HG03565 (cell line): ENCODE measurements around the gene LIPC.
A peak's percentile ranks its signal among the peaks of the same experiment; 100 is the strongest.

Source experiments
- ATAC-seq: cut with Tn5 transposase; IDR thresholded peaks from one replicate; pipeline ENCODE4 v1.9.1; 2021; ENCODE audit warnings: mild to moderate bottlenecking, moderate library complexity; ENCODE audit not compliant: unreplicated experiment

Gene LIPC

DNA sequence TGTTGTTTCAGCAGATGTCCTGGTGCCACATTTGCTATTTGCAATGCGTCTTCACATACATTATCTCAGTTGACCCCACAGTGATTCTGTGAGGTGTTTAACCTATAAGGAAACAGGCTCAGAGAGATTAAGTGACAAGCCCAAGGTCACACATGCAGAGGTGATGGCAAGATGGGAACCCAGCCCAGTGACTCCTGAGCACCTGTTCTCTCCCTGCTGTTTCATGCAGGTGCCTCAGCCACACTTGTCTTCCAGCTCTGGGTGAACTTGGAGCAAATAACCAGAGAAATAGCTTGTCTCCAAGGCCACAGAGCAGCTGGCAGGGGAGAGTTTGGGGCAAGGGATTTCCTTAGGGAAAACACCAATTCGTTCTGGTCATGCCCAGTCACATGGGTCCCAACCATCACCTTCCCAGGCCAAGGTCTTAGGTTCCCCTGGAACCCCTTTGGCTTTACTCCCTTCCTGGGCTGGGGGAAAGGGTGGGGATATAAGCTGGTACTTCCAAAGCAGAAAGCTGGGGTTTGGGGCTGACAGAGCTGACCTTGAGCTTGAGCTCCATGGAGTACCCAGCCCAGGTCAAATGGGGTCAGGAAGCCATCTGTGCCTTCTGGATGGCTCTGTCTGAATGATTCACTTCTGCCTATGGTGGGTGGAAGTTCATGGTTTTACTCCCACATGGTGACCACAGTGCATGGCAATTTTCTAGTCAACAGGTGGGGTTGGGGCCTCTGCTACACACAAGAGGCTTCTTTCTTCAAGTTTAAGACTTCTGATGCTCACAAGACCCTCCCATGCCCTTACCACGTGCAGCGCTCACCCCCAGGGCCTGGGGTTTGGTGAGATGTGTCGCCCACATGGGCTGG is 22.4 kb downstream of the LIPC start:
- peak; percentile 36 for ATAC-seq

- ATAC-seq: no peak
Measured at GRCh38 chr15:58454950-58455401, 23.2 kb downstream of the LIPC start.

- peak; percentile 64 for ATAC-seq
Measured at GRCh38 chr15:58457466-58457965, 25.7 kb downstream of the LIPC start.

DNA sequence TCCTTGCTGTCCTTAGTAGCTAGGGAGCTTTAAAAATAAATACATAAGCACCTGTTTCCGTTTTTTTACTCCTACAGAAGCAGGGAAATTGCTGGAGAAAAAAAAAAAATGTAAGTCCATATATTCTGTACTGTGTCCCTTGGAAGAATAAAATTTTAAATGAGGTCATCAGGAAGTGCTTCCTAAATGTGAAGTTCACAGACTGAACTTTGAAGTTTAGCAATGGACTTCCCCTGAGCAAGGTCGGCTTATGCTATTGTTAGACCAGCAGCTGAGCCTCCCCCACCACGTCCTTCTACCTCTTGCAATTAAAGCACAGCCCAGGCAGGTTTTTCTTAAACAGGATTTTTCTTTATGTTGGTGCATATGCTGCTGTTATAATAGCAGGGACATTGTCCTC is 26.3 kb downstream of the LIPC start:
- ATAC-seq: no peak

- ATAC-seq: no peak
Measured at GRCh38 chr15:58459045-58459444, 27.3 kb downstream of the LIPC start.

GRCh38 chr15:58459560-58459959 is 27.8 kb downstream of the LIPC start:
- no peak for ATAC-seq

DNA sequence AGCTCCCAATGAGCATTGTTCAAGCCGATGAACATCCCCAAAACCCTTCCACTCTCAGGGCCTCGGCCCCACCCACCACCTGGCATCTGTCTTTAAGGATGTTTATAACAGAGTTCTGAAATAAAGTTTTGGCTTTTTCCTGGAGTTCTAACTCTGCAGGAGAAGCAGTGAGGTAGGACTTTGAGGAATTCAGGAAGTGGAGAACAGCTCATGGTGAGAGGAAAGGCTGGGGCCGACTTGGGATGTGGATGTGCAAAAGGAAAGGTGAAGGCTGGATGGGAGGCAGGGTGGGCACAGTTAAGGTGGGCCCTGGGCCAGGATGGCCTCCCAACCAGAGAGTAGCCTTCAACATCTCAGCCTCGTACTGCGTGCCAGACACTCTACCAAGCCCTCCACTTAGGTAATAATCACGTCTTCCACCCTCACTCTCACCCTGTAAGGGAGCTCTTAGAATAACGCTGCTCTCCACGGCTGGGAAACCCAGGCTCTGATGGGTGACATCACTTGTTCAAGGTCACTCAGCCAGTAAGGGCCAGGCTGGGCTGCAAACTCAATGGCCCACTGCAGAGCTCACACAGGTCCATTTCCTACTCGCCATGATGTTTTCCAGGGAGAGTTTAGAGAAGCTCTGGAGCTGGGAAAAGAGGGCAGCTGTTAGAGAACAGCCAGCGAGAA is 28.5 kb downstream of the LIPC start:
- ATAC-seq: no peak

DNA sequence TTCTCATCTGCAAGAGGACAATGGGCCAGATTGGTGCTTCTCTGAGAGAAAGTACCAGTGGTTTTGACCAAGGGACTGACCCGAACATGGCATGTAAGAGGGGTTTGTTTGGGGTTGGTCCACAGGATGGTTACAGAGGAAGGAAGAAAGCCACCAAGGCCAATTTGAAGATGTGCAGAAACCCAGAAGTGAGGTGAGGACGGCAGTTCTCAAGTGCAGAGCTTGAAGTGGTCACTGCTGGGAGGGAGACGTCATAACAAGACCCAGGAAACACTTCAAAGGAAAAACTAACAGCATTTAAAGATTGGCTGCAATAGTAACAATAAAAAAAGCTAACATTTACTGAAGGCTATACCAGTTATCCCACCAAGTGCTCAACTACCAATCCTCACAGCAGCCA is 29.1 kb downstream of the LIPC start:
- ATAC-seq: no peak

DNA sequence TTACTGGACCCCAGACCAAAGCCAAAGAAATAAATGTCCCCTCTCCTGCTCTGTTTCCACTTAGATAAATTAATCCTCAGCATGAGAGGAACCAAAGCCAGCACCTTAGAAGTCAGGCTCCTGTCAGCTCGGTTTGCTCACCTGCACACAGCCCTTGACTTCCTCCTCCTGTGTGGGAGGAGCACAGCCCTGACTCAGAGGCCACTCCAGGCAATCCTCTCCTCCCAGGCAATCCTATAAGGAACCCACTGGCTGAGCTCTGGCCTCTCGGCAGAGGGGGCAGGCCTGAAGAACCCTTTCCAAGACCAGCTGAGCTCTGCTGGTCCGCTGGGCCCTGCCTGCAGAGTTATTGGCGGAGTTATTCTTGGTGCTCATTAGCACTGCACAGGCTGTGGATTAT is 30.8 kb downstream of the LIPC start:
- no peak for ATAC-seq

GRCh38 chr15:58462973-58463663 is 31.3 kb downstream of the LIPC start:
- ATAC-seq: no peak

- ATAC-seq: no peak
Measured at GRCh38 chr15:58463815-58464650, 32.2 kb downstream of the LIPC start.

- ATAC-seq: no peak
Measured at GRCh38 chr15:58465070-58465469, 33.3 kb downstream of the LIPC start.

- no peak for ATAC-seq
Measured at GRCh38 chr15:58465866-58466517, 34.2 kb downstream of the LIPC start.

DNA sequence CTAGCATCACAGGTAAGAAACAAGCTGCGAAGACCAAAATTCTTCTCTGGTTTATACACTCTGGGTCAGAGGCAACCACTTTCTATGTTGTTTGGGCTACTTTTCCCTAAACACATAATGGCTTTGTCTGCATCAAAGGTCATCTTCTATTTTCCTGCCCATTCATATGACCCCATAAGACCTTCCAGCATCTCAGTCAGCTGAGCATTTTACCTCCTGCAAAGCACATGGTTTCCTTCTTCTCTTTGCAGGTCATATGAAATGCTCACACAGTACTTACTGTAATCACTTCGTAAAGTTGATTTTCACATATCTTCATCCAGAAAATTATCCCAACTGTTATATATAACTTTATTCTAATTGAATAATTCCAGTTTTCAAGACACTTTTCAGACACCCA is 34.8 kb downstream of the LIPC start:
- ATAC-seq: no peak

- no peak for ATAC-seq
Measured at GRCh38 chr15:58467121-58467721, 35.4 kb downstream of the LIPC start.

GRCh38 chr15:58467722-58468423 is 36.1 kb downstream of the LIPC start:
- no peak for ATAC-seq

DNA sequence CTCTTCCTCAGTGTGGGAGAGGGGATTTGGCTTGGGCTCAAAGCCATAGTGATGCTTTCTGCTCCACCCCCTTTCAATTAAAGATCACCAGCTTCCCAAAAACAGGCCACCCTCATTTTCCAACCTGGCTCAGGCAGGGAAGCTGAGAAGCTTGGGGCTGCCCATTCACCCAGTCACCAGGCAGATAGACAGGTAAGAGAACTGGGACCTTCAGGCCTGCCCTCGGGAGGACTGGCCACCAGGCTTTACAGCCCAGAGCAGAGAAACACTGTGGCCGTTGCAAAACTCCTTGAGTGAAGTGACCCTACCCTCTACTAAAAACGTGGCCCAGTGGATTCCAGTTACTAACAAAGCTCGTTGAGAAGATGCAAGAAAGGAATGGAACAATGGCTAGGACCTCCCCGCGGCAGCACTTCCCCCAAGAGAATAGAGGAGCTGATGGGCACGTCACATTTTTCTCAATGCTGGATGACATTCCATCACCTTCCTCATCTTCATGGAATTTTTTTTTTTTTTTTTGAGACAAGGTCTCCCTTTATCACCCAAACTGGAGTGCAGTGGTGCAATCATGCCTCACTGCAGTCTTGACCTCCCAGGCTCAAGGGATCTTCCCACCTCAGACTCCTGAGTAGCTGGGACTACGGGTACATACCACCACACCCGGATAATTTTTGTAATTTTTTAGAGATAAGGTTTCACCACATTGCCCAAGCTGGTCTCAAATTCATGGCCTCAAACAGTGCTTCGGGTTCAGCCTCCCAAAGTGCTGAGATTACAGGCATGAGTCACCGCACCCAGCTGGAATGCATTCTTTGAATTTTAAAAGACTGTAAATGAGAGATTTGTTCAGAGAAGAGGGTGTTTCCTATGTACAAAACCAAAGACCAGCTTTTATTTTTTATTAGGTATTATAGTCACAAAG is 37.9 kb downstream of the LIPC start:
- ATAC-seq: no peak

DNA sequence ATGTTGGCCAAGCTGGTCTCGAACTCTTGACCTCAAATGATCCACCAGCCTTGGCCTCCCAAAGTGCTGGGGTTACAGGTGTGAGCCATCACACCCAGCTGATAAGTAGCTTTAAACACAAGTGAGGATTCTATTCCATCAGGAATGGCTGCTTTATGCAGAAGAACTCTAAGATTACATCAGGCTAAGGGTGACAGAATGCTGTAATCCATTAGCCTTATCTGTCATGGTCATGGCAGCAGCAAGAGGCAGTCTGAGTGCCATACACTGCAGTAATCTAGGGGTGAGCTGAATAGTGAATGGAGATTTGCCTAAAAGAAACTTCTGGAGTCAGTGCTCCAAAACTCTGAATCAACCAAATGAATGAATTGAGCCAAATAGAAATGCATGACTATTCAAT is 39.6 kb downstream of the LIPC start:
- ATAC-seq: no peak
